Measurements from ENCODE around the gene ERLEC1.
"Not testable (repeated sequence)": the region's sequence is repeated elsewhere in the genome, so short reads cannot be mapped to it uniquely, and the experiment has no call there.

The ERLEC1 gene

DNA sequence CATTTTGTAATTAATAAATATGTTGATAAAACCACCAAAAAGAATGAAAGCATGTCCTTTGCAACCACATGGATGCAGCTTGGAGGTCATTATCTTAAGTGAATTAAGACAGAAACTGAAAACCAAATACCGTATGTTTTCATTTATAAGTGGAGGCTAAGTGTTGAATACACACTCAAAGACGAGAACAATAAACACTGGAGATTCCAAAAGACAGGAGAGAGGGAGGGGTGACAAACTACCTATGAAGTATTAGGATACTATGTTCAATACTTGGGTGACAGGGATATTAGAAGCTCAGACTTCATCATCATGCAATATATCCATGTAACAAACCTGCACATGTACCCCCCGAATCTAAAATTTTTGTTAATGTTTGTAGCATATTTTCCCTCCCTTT lies 7.0 kb downstream of the ERLEC1 start:
- no peak overlapping the region for H3K27ac Mint-ChIP-seq
- no peak overlapping the region for H3K4me3 Mint-ChIP-seq
- peaks cover 40% of the 10 kb centered on the region for H3K36me3 Mint-ChIP-seq (ENCODE audit: low read depth)
- H3K27me3 Mint-ChIP-seq, result no peaks in the 10 kb centered on the region
- intact Hi-C loops (cut with micrococcal nuclease), result no loop called here
- no peaks in the 10 kb centered on the region for H3K4me1 Mint-ChIP-seq (ENCODE audit: low read depth)
- H3K9me3 Mint-ChIP-seq, result no peaks in the 10 kb centered on the region

DNA sequence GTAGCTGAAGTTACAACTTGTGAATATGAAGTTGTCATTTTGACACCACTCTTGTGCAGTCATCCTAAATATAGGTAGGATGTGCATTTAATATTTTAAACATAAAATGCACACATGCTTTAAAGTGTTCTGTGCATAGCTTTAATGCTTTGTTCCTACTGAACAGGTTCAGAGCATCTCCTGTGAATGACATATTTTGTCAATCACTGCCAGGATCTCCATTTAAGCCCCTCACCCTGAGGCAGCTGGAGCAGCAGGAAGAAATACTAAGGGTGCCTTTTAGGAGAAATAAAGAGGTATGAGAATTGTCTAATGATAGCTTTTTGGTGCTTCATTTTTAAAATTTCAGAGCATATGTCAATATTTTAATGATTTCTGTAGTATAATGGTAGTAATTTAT lies 14.7 kb downstream of the ERLEC1 start:
- peaks cover 12% of the 10 kb centered on the region for H3K4me1 Mint-ChIP-seq (ENCODE audit: low read depth)
- intact Hi-C loops (cut with micrococcal nuclease), result no loop called here
- no peaks in the 10 kb centered on the region for H3K27me3 Mint-ChIP-seq
- no peak overlapping the region for H3K27ac Mint-ChIP-seq
- peaks cover 59% of the 10 kb centered on the region for H3K36me3 Mint-ChIP-seq (ENCODE audit: low read depth)
- H3K9me3 Mint-ChIP-seq, result no peaks in the 10 kb centered on the region
- H3K4me3 Mint-ChIP-seq, result no peak overlapping the region

DNA sequence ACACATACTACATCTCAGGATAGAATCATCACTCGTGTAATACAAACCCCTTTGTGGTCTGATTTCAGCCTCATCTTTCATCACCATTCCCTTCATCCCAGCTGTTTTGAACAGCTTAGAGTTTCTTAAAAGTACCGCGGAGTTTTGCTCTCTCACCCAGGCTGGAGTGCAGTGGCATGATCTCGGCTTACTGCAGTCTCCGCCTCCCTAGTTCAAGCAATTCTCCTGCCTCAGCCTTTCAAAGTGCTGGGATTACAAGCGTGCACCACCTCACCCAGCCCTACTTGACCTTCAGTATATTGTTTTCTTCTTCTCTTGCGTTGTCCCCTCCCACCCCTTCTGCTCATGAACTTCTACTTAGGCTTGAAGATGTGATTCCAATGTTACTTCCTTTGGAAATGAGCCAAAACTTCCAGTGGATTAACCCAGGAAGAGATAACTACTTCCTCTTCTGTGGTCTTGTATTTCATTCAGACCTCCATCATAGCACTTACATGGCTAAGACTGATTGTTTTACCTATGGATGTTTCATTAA lies 15.8 kb downstream of the ERLEC1 start:
- peaks cover 12% of the 10 kb centered on the region for H3K4me1 Mint-ChIP-seq (ENCODE audit: low read depth)
- H3K4me3 Mint-ChIP-seq, result no peak overlapping the region
- no peaks in the 10 kb centered on the region for H3K27me3 Mint-ChIP-seq
- H3K27ac Mint-ChIP-seq, result peak overlapping the region; percentile 24
- no peaks in the 10 kb centered on the region for H3K9me3 Mint-ChIP-seq
- peaks cover 59% of the 10 kb centered on the region for H3K36me3 Mint-ChIP-seq (ENCODE audit: low read depth)
- intact Hi-C loops (cut with micrococcal nuclease), result no loop called here

DNA sequence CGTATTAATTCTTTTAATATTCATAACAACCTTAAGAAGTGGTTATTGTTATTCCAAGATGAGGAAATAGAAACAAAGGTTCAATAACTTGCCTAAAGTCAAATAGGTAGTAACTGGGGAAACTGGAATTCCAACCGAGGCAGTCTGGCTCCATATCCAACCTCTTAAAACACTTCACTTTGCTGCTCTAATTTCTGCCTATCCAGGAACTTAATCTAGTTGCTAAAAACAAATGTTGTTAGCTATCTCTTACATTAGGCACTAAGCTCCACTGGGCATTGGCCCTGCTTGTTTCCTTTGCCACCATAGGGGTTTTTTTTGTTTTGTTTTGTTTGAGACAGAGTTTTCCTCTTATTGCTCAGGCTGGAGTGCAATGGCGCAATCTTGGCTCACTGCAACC lies 24.8 kb downstream of the ERLEC1 start:
- intact Hi-C loops (cut with micrococcal nuclease), result loop anchor here (5.0 kb wide), 1 partner anchor 111 kb away; no protein-coding TSS in a partner anchor
- no peak overlapping the region for H3K27ac Mint-ChIP-seq
- no peak overlapping the region for H3K4me3 Mint-ChIP-seq
- no peaks in the 10 kb centered on the region for H3K27me3 Mint-ChIP-seq
- H3K4me1 Mint-ChIP-seq (ENCODE audit: low read depth), result no peaks in the 10 kb centered on the region
- no peaks in the 10 kb centered on the region for H3K9me3 Mint-ChIP-seq
- peaks cover 96% of the 10 kb centered on the region for H3K36me3 Mint-ChIP-seq (ENCODE audit: low read depth)

DNA sequence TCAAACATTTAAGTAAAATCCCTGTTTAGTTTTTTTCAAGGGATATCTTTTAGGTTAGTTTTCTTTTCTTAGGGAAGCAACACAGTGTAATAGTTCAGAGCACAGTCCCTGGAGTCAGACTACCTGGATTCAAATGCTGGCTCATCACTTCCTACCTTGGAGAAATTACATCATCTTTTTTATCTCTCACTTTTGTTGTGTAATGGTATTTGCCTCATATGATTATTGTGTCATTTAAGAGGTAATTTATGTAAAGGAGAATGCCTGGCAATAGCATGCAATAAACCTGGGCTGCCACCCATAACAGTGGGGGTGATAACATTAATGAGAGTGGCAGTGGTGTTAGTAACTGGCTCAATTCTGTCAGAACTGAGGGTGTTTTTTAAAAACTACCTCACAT lies 26.3 kb downstream of the ERLEC1 start:
- Mint-ChIP-seq H3K9me3 (no peaks in the 10 kb centered on the region), H3K4me1 (ENCODE audit: low read depth) (no peaks in the 10 kb centered on the region), H3K4me3 (no peak overlapping the region), H3K27me3 (no peaks in the 10 kb centered on the region), H3K36me3 (ENCODE audit: low read depth) (peaks cover 95% of the 10 kb centered on the region), H3K27ac (no peak overlapping the region)
- intact Hi-C loops (cut with micrococcal nuclease), result loop anchor here (5.0 kb wide), 1 partner anchor 109 kb away; no protein-coding TSS in a partner anchor

DNA sequence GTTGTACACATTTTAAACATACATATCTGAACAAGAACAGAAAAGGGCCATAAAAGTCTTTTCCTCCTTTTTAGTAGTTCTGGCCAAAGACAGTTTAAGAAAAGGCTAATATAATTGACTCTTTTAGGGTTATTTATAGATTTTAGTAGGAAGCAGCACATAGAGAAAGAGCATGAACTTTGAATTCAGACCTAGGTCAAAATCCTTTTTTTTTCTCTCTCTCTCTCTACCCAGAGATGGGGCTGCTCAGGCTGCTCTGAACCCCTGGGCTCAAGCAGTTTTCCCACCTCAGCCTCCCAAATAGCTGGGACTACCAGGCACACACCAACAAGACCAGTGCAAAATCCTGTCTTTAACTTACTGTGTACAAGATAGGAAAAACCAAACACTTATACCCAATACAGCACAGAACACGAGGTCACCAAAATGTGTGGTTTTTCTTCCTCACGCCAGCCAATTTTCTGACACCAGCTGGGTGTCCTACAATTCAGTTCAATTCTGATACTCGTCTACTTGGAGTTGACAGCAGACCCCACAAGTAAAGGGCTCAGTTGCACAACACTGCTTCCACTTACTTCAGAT lies 32.1 kb downstream of the ERLEC1 start:
- no peaks in the 10 kb centered on the region for H3K27me3 Mint-ChIP-seq
- no peaks in the 10 kb centered on the region for H3K9me3 Mint-ChIP-seq
- no peak overlapping the region for H3K27ac Mint-ChIP-seq
- H3K4me1 Mint-ChIP-seq (ENCODE audit: low read depth), result no peaks in the 10 kb centered on the region
- peaks cover 56% of the 10 kb centered on the region for H3K36me3 Mint-ChIP-seq (ENCODE audit: low read depth)
- intact Hi-C loops (cut with micrococcal nuclease), result no loop called here
- no peak overlapping the region for H3K4me3 Mint-ChIP-seq

DNA sequence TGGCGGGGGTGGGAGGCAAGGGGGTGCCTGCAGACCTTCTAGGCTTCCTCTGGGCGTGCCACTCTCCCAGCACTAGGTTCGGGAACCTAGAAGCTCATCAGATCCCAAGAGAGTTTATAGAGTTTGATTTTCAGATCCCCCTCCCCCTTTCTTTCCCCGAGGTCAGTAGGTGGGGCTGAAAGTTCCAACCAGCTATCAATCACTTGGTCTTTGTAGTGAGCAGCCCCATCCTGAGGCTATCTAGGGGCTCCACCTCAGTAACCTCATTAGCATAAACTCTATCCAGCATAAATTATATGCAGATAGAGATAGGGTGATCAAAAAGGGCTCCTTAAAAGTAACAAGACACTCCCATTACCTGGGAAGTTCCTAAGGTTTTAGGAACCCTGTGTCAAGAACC lies 32.8 kb downstream of the ERLEC1 start:
- Mint-ChIP-seq H3K4me1 (ENCODE audit: low read depth) (no peaks in the 10 kb centered on the region), H3K27me3 (no peaks in the 10 kb centered on the region), H3K36me3 (ENCODE audit: low read depth) (peaks cover 49% of the 10 kb centered on the region), H3K4me3 (no peak overlapping the region), H3K27ac (no peak overlapping the region), H3K9me3 (no peaks in the 10 kb centered on the region)
- intact Hi-C loops (cut with micrococcal nuclease), result no loop called here

DNA sequence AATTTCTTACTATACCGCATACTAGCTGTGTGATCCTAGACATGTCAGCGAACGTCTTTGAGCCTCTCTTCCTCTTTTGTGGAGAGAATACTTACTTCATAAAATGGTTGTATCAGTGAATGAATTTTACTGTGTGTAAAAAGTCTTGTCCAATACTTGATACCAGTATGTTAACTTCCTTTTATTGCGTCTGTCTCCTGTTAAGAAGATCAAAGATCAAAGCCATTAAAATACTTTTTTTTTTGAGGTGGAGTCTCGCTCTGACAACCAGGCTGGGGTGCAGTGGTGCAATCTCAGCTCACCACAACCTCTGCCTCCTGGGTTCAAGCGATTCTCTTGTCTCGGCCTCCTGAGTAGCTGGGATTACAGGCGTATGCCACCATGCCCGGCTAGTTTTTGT lies 33.2 kb downstream of the ERLEC1 start:
- Mint-ChIP-seq H3K27ac (no peak overlapping the region), H3K4me1 (ENCODE audit: low read depth) (no peaks in the 10 kb centered on the region), H3K27me3 (no peaks in the 10 kb centered on the region), H3K9me3 (no peaks in the 10 kb centered on the region), H3K4me3 (no peak overlapping the region), H3K36me3 (ENCODE audit: low read depth) (peaks cover 45% of the 10 kb centered on the region)
- intact Hi-C loops (cut with micrococcal nuclease), result no loop called here

DNA sequence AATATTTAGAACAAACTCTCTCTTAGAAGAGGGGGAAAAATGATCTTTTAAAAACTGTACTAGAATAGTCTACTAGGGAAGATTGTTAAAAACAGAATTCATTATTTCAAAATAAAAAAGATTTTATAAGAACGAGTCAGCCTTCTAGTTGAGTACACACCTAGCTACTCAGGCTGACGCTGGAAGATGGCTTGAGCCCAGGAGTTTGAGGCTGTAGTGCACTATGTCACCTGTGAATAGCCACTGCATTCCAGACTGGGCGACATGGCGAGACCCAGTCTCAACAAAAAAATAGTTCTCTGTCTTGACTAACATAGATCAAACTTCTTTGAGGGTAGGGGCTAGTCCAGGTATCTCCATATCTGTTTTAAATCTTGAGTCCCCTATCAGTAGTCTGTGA lies 33.9 kb downstream of the ERLEC1 start:
- H3K9me3 Mint-ChIP-seq, result no peaks in the 10 kb centered on the region
- intact Hi-C loops (cut with micrococcal nuclease), result no loop called here
- H3K4me1 Mint-ChIP-seq (ENCODE audit: low read depth), result no peaks in the 10 kb centered on the region
- H3K27ac Mint-ChIP-seq, result no peak overlapping the region
- H3K4me3 Mint-ChIP-seq, result no peak overlapping the region
- H3K27me3 Mint-ChIP-seq, result no peaks in the 10 kb centered on the region
- peaks cover 39% of the 10 kb centered on the region for H3K36me3 Mint-ChIP-seq (ENCODE audit: low read depth)

DNA sequence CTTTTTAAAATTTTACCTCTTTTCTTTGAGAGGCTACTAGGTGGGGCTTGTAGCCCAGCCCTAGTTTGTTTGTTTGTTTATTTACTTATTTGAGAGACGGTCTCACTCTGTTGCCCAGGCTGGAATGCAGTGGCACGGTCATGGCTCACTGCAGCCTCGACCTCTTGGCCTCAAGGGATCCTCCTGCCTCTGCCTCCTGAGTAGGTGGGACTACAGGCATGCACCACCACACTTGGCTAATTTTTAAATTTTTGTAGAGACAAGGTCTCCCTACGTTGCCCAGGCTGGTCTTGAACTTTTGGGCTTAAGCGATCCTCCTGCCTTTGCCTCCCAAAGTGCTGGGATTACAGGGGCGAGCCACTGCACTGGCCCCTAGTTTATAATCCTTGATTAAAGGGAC lies 35.0 kb downstream of the ERLEC1 start:
- Mint-ChIP-seq H3K4me3 (no peak overlapping the region), H3K4me1 (ENCODE audit: low read depth) (no peaks in the 10 kb centered on the region), H3K36me3 (ENCODE audit: low read depth) (peaks cover 28% of the 10 kb centered on the region), H3K27me3 (no peaks in the 10 kb centered on the region), H3K27ac (no peak overlapping the region), H3K9me3 (no peaks in the 10 kb centered on the region)
- intact Hi-C loops (cut with micrococcal nuclease), result no loop called here

DNA sequence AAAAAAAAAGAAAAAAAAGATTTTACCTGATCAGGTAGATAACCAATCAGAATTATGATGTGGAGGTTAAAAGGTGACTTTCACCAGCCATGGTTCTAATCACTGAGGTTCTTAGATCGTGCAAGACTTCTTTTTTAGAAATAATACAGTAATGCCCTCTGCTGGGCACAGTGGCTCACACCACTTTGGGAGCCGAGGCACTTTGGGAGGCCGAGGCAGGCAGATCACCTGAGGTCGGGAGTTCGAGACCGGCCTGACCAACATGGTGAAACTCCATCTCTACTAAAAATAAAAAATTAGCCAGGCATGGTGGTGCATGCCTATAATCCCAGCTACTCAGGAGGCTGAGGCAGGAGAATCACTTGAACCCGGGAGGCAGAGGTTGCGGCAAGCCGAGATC lies 36.8 kb downstream of the ERLEC1 start:
- intact Hi-C loops (cut with micrococcal nuclease); H3K4me1 Mint-ChIP-seq (ENCODE audit: low read depth); H3K27me3 Mint-ChIP-seq; H3K4me3 Mint-ChIP-seq; H3K27ac Mint-ChIP-seq; H3K9me3 Mint-ChIP-seq: not testable (repeated sequence)
- H3K36me3 Mint-ChIP-seq (ENCODE audit: low read depth), result peaks cover 16% of the 10 kb centered on the region

DNA sequence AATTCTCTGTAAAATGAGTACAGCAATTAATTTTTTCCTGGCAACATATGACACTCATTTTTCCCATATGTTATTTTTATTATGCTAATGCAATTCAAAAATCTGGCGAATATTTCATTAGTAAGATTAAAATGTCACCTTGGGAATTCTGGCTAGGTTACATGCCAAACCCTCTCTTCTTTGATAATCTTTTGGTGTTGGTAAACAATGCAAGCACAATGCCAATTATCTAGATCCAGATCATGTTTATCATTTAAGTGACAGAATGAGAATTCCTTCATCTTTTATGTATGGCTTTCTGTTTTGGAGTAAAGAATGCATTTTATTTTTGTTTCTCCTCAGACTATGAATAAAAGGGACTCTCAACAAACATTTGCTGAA lies 39.2 kb downstream of the ERLEC1 start:
- H3K9me3 Mint-ChIP-seq, result no peaks in the 10 kb centered on the region
- H3K36me3 Mint-ChIP-seq (ENCODE audit: low read depth), result peaks cover under 1% of the 10 kb centered on the region
- intact Hi-C loops (cut with micrococcal nuclease), result no loop called here
- H3K4me1 Mint-ChIP-seq (ENCODE audit: low read depth), result no peaks in the 10 kb centered on the region
- H3K27me3 Mint-ChIP-seq, result no peaks in the 10 kb centered on the region
- H3K4me3 Mint-ChIP-seq, result no peak overlapping the region
- no peak overlapping the region for H3K27ac Mint-ChIP-seq

DNA sequence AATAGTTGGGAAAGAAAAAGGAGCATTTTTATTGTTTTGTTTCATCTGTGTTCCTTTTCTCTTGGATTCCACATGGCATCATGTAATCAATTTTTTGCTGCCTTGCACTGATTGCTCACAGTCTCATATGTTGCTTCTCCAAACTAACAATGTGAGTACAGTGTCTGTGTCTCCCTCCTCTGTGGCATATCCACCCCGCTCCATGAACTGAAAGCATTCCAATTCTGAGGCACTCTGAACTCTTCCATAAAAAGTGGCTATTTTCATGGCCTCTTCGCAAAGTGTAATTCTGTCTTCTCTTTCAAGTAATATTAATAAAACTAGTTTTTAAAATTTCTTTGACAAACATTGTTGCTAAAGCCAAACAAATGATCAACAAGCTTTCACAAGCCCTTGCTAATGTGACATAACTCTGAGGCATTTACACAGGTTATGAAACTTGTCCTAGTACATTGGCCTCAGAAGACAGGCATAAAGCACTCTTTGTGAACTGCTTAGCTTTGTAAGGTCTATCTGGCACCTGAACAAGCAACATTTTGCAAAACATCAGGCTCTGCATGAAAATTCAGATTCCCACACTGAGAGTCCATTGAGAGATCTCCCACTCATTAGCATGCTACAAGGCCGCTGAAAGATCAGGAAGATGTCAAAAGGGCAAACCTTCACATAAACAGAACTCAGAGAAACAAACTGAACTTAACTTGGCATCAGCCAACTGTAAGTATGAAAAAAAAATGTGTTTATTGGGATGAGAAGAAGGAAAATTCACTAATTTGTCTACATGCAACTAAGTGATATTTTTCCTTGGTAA lies 39.9 kb downstream of the ERLEC1 start:
- Mint-ChIP-seq H3K9me3 (no peaks in the 10 kb centered on the region), H3K27ac (no peak overlapping the region)

DNA sequence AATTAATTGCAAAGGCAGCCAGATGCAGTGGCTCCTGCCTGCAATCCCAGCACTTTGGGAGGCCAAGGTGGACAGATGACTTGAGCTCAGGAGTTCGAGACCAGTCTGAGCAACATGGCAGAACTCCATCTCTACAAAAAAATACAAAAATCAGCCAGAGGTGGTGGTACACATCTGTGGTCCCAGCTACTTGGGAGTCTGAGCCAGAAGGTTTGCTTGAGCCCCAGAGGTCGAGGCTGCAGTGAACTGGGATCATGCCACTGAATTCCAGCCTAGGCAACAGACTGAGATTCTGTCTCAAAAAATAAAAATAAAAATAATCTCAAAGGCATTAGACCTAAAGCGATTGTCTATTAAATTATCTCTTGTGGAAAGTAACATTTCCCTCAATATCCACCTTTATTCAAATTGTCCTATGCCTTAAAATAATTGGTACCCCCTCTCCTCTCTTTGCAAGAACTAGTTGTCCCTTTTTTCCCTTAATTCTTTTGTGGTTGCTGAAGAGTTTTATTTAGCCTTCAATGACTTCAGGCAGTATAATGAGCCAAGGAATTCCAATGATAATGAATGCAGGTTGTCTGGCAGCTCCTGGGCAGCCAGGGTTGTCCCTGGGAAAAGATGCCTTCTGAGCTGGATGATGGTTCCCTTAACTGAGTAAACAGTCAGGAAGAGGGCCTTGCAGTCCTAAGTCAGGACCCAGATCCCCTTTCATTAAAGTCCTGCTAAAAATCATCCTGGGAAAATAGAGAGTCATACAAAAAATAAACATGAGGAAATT lies 40.7 kb downstream of the ERLEC1 start:
- Mint-ChIP-seq H3K4me3 (no peak overlapping the region), H3K27ac (no peak overlapping the region), H3K36me3 (ENCODE audit: low read depth) (peaks cover 4% of the 10 kb centered on the region), H3K9me3 (no peaks in the 10 kb centered on the region), H3K4me1 (ENCODE audit: low read depth) (no peaks in the 10 kb centered on the region), H3K27me3 (no peaks in the 10 kb centered on the region)
- intact Hi-C loops (cut with micrococcal nuclease), result no loop called here

More for the DNA sequence above, 39.9 kb downstream of the ERLEC1 start:
- Mint-ChIP-seq H3K4me3 (no peak overlapping the region), H3K36me3 (ENCODE audit: low read depth) (peaks cover 4% of the 10 kb centered on the region), H3K27me3 (no peaks in the 10 kb centered on the region), H3K4me1 (ENCODE audit: low read depth) (no peaks in the 10 kb centered on the region)
- intact Hi-C loops (cut with micrococcal nuclease), result no loop called here

Measured in dendritic cell treated with granulocyte-macrophage colony-stimulating factor and Interleukin-4, amounts not matched to agents 40 ng/mL and 50 ng/mL, for 4 days (primary cell).